Measurements from ENCODE around the gene PLAU. TPM values are rescaled to one million over a fixed set of nuclear protein-coding genes. Genes with fewer than 3 reads are reported as not detected.
A peak's percentile ranks its signal among the peaks of the same experiment; 100 is the strongest.

PLAU gene
- total and polyA plus RNA-seq, 9 of the 15 experiments (the other 6 are each of a cell fraction or from before 2014, with no cell fraction given): 2.1 to 16.9 (median 3.3) TPM

DNA sequence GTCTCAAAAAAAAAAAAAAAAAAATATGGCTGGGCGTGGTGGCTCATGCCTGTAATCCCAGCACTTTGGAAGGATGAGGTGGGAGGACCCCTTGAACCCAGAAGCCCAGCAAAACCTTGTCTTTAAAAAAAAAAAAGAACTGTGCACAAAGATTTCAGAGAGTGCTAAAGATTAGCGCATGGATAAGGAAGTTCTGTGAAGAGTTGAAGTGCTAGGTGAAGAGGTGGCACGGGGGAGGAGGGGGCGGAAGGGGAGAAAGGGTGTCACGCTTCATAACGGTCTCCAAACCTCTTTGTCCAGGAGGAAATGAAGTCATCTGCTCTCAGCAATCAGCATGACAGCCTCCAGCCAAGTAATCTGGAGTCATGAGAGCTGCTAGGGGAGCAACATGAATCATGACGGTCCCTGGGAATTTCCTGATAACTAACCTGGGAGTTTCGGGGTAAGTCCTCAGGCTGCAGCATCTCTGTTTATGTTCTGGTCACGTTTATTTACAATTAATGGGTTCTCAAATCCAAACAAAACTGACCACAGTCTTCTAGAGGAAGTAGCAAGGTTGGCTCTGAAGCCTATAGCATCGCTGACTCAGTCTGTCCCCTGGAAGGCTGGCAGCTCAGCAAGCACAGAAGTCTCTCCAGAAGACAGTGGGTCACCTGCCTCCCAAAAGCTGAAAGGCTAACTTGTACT lies 1.9 kb upstream of the PLAU start (continued):
- TF ChIP-seq ZNF436 (CRISPR knock-in tag; IDR thresholded peaks at IDR 0.05) (no peak), TRIM24 (IDR thresholded peaks at IDR 0.05) (peak; percentile 93 to 98), GABPA (tag; conservative IDR thresholded peaks at IDR 0.05; ENCODE audit: low read depth) (peak; percentile 79), ZBTB5 (IDR thresholded peaks at IDR 0.05) (no peak), ZNF589 (CRISPR knock-in tag; IDR thresholded peaks at IDR 0.05; ENCODE audit: low read depth) (0 out of 2 replicates have a peak, but pooled peaks have one; percentile 62), COPS2 (conservative IDR thresholded peaks at IDR 0.05) (no peak), ADNP (tag; IDR thresholded peaks at IDR 0.05) (peak; percentile 50), ZNF395 (CRISPR knock-in tag; IDR thresholded peaks at IDR 0.05) (no peak), NRF1 (conservative IDR thresholded peaks at IDR 0.05 in 1 of 2, IDR thresholded peaks at IDR 0.05 in 1 of 2) (peak; percentile 40 to 42; a peak in 3 of 4 replicates), CTCF (IDR thresholded peaks at IDR 0.05 in 2 of 3, conservative IDR thresholded peaks at IDR 0.05 in 1 of 3; ENCODE audit: insufficient read depth in 2 of 3, low read depth in 1 of 3, low read length in 3 of 3) (no peak)
- TF ChIP-seq, protein P1, sequence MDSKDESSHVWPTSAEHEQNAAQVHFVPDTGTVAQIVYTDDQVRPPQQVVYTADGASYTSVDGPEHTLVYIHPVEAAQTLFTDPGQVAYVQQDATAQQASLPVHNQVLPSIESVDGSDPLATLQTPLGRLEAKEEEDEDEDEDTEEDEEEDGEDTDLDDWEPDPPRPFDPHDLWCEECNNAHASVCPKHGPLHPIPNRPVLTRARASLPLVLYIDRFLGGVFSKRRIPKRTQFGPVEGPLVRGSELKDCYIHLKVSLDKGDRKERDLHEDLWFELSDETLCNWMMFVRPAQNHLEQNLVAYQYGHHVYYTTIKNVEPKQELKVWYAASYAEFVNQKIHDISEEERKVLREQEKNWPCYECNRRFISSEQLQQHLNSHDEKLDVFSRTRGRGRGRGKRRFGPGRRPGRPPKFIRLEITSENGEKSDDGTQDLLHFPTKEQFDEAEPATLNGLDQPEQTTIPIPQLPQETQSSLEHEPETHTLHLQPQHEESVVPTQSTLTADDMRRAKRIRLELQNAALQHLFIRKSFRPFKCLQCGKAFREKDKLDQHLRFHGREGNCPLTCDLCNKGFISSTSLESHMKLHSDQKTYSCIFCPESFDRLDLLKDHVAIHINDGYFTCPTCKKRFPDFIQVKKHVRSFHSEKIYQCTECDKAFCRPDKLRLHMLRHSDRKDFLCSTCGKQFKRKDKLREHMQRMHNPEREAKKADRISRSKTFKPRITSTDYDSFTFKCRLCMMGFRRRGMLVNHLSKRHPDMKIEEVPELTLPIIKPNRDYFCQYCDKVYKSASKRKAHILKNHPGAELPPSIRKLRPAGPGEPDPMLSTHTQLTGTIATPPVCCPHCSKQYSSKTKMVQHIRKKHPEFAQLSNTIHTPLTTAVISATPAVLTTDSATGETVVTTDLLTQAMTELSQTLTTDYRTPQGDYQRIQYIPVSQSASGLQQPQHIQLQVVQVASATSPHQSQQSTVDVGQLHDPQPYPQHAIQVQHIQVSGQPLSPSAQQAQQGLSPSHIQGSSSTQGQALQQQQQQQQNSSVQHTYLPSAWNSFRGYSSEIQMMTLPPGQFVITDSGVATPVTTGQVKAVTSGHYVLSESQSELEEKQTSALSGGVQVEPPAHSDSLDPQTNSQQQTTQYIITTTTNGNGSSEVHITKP (IDR thresholded peaks at IDR 0.05; ENCODE audit: partially characterized antibody): peak; percentile 36
- TF ChIP-seq, protein P2, sequence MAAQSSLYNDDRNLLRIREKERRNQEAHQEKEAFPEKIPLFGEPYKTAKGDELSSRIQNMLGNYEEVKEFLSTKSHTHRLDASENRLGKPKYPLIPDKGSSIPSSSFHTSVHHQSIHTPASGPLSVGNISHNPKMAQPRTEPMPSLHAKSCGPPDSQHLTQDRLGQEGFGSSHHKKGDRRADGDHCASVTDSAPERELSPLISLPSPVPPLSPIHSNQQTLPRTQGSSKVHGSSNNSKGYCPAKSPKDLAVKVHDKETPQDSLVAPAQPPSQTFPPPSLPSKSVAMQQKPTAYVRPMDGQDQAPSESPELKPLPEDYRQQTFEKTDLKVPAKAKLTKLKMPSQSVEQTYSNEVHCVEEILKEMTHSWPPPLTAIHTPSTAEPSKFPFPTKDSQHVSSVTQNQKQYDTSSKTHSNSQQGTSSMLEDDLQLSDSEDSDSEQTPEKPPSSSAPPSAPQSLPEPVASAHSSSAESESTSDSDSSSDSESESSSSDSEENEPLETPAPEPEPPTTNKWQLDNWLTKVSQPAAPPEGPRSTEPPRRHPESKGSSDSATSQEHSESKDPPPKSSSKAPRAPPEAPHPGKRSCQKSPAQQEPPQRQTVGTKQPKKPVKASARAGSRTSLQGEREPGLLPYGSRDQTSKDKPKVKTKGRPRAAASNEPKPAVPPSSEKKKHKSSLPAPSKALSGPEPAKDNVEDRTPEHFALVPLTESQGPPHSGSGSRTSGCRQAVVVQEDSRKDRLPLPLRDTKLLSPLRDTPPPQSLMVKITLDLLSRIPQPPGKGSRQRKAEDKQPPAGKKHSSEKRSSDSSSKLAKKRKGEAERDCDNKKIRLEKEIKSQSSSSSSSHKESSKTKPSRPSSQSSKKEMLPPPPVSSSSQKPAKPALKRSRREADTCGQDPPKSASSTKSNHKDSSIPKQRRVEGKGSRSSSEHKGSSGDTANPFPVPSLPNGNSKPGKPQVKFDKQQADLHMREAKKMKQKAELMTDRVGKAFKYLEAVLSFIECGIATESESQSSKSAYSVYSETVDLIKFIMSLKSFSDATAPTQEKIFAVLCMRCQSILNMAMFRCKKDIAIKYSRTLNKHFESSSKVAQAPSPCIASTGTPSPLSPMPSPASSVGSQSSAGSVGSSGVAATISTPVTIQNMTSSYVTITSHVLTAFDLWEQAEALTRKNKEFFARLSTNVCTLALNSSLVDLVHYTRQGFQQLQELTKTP (IDR thresholded peaks at IDR 0.05; ENCODE audit: low read depth in 1 of 2, partially characterized antibody in 2 of 2): peak in 1 of 2 experiments; percentile 48

Data from K562 (cell line).